Esophagus squamous epithelium (tissue), 4 donors: ENCODE measurements around the gene CLDN6.

Experiments
- POLR2A ChIP-seq, 4 donors: fragments of 450-650 bp; IDR thresholded peaks; one replicate each; pipeline ENCODE4 v1.6.1; 2017; ENCODE audit warnings: antibody characterized with exemption in 4 of 4, mild to moderate bottlenecking in 4 of 4, moderate library complexity in 3 of 4
- TF ChIP-seq, protein P1 (sequence below), 6 experiments: fragments of 450-650 bp in 4 of 6; fragments of 200-600 bp in 2 of 6; sonication (generic) in 2 of 6; IDR thresholded peaks; one replicate each; pipeline ENCODE4 v1.5.1; 2016 to 2019; ENCODE audit warnings: antibody characterized with exemption in 6 of 6, mild to moderate bottlenecking in 4 of 6, moderate library complexity in 4 of 6

- TF ChIP-seq, protein P1, sequence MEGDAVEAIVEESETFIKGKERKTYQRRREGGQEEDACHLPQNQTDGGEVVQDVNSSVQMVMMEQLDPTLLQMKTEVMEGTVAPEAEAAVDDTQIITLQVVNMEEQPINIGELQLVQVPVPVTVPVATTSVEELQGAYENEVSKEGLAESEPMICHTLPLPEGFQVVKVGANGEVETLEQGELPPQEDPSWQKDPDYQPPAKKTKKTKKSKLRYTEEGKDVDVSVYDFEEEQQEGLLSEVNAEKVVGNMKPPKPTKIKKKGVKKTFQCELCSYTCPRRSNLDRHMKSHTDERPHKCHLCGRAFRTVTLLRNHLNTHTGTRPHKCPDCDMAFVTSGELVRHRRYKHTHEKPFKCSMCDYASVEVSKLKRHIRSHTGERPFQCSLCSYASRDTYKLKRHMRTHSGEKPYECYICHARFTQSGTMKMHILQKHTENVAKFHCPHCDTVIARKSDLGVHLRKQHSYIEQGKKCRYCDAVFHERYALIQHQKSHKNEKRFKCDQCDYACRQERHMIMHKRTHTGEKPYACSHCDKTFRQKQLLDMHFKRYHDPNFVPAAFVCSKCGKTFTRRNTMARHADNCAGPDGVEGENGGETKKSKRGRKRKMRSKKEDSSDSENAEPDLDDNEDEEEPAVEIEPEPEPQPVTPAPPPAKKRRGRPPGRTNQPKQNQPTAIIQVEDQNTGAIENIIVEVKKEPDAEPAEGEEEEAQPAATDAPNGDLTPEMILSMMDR (IDR thresholded peaks at IDR 0.05): no peak
- TF ChIP-seq POLR2A (IDR thresholded peaks at IDR 0.05): no peak
Measured at GRCh38 chr16:3042376-3042775, 24.4 kb upstream of the CLDN6 start.
